Spleen (tissue), 7 donors: Measurements from ENCODE around the gene DNAH17.

Source experiments
- POLR2A ChIP-seq, 3 donors: fragments of 450-650 bp; IDR thresholded peaks; one replicate each; pipeline ENCODE4 v1.5.1; 2017; ENCODE audit warnings: antibody characterized with exemption in 3 of 3, mild to moderate bottlenecking in 1 of 3
- POLR2AphosphoS5 ChIP-seq, 3 donors: sonication (generic); formaldehyde crosslinking; IDR thresholded peaks; one replicate each; pipeline ENCODE4 v1.5.1; 2017; ENCODE audit warnings: antibody characterized with exemption in 3 of 3
- TF ChIP-seq, protein P1 (sequence below), 11 experiments: fragments of 200-600 bp in 7 of 11; fragments of 450-650 bp in 4 of 11; sonication (generic) in 4 of 11; IDR thresholded peaks in 8 of 11; conservative IDR thresholded peaks in 3 of 11; 1 replicate in 7 of 11; 2 replicates in 4 of 11; pipeline versions ENCODE4 v1.4.0 to v1.8.0; 2016 to 2021; ENCODE audit warnings: antibody characterized with exemption in 11 of 11, inconsistent platforms in 4 of 11, mild to moderate bottlenecking in 1 of 11
- donor health status: DM: no; HTN: no; CAD: no; lungs with moderate emphysema.
- donor health status: DM: no; HTN: no; CAD: no.
- donor health status: DM: no; HTN: no; CAD: no.

DNA sequence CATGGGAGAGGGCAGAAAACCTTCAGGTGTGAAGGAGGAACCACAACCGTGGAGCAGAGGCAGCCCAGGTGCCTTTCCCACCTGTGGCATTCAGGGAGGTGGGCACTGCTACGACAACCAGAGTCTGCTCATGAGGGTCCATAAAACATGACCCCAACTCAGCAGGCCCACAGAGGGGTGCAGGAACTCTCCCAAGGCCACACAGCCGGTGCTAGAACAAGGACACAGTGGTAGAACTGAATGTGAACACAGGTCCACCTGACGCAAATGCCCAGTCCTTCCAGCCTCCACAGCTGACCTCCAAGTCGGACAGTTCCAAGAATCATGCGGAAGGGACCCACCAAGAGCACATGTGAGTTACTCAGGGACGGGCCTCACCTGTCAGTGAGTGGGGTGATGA is 76.4 kb downstream of the DNAH17 start:
- TF ChIP-seq, protein P1, sequence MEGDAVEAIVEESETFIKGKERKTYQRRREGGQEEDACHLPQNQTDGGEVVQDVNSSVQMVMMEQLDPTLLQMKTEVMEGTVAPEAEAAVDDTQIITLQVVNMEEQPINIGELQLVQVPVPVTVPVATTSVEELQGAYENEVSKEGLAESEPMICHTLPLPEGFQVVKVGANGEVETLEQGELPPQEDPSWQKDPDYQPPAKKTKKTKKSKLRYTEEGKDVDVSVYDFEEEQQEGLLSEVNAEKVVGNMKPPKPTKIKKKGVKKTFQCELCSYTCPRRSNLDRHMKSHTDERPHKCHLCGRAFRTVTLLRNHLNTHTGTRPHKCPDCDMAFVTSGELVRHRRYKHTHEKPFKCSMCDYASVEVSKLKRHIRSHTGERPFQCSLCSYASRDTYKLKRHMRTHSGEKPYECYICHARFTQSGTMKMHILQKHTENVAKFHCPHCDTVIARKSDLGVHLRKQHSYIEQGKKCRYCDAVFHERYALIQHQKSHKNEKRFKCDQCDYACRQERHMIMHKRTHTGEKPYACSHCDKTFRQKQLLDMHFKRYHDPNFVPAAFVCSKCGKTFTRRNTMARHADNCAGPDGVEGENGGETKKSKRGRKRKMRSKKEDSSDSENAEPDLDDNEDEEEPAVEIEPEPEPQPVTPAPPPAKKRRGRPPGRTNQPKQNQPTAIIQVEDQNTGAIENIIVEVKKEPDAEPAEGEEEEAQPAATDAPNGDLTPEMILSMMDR (IDR thresholded peaks at IDR 0.05 in 8 of 11, conservative IDR thresholded peaks at IDR 0.05 in 3 of 11) = no peak
- TF ChIP-seq POLR2A (IDR thresholded peaks at IDR 0.05) (no peak), POLR2AphosphoS5 (IDR thresholded peaks at IDR 0.05) (no peak)
